ENCODE data around the gene LACTBL1.

DNA sequence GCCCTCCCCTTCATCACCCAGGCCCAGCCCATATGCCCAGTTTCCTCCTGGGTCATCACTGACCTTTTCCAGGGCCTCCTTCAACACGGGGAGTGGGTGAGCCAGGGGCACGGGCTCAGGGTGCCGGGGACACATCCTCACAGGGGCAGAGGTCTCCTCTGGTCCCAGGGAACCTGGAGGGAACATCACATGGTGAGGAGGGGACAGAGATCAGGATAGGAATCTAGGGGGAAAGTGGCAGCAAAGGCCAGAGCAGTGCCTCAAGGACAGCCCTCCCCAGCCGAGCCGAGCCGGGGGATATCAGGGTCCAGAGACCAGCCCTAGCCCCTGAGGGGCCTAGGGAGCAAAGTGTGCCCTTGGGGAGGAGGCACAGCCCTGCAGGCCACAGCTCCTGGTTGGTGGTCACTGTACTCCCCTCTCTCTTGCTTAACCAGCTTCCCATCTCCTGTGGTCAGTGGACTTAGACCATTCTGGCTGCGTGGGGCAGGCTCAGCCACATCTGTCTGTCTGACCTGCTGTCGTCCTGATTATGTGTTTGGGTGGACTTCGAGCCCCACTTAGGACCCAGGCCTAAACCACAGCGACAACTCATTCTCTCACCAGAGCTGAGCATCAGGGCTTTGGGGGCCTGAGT lies 9.5 kb downstream of the LACTBL1 start:
- TF ChIP-seq, protein P1, sequence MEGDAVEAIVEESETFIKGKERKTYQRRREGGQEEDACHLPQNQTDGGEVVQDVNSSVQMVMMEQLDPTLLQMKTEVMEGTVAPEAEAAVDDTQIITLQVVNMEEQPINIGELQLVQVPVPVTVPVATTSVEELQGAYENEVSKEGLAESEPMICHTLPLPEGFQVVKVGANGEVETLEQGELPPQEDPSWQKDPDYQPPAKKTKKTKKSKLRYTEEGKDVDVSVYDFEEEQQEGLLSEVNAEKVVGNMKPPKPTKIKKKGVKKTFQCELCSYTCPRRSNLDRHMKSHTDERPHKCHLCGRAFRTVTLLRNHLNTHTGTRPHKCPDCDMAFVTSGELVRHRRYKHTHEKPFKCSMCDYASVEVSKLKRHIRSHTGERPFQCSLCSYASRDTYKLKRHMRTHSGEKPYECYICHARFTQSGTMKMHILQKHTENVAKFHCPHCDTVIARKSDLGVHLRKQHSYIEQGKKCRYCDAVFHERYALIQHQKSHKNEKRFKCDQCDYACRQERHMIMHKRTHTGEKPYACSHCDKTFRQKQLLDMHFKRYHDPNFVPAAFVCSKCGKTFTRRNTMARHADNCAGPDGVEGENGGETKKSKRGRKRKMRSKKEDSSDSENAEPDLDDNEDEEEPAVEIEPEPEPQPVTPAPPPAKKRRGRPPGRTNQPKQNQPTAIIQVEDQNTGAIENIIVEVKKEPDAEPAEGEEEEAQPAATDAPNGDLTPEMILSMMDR (IDR thresholded peaks at IDR 0.05), result no peak
- no peak for TF ChIP-seq POLR2A (IDR thresholded peaks at IDR 0.05)

Measured in uterus (tissue), 2 donors.